Activated CD4-positive, alpha-beta T cell treated with anti-CD3 and anti-CD28 coated beads, Interleukin-2, amount 50 U/mL, for 4 hours (primary cell): ENCODE data around the gene KTN1.

Experiments
- DNase-seq, 2 experiments: peaks; one replicate each; pipeline ENCODE4 v3.0.0-alpha.2; 2020

KTN1 gene

GRCh38 chr14:55721353-55721752 is 141.3 kb downstream of the KTN1 start:
- no peak for DNase-seq

DNA sequence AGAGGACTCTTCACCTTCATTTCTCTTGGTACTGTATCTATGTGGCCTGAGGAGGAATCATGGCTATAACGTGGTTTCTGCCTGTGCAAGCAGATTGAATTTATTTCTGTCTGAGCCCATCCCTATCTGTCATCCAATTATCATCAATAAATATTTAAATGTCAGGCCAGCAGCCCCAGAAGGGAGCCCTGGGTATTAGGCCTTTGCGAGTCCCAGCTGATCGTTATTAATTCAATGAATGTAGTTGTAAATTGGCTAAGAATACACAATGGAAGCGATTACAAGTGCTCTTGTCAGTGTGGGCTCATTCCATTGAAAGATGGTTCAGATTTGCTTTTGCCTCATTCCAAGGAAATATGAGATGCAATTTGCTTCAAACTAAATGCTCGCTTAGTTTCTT is 142.0 kb downstream of the KTN1 start:
- DNase-seq = no peak

- DNase-seq = no peak
These were observed 144.7 kb downstream of the KTN1 start for GRCh38 chr14:55724736-55725135.

DNA sequence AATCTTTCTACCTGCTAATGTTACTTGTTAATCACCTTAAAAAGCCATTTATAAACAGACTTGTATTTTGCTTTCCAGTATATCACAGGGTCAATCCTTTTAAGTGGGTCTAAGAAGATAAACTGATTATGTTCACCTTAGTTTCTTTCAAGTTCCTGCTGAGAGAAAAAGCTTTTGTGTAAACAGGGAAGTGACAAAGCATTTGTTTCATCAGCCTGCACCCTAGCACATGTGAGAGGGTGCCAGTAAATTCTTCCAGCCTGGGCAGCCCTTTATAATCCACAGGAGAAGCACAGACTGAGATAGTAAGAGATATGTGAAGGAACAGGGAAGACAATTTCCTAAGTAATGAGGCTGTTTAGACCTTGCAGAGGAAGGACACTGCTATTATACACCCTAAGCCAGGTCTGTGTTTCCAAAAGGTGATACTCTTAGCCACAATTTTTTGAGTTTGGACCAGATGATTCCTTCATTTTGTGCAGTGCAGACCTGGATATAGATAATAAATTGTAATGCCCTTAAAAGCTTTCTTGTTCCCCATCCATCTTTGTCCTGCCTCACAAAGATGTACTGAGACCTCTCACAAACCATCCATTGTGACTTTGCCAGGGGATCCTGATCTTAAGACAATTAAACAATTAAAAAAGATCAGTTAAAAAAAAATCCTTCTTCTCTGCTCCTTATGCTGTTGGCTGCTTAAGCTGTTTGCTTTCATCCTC is 150.7 kb downstream of the KTN1 start:
- DNase-seq = no peak

DNA sequence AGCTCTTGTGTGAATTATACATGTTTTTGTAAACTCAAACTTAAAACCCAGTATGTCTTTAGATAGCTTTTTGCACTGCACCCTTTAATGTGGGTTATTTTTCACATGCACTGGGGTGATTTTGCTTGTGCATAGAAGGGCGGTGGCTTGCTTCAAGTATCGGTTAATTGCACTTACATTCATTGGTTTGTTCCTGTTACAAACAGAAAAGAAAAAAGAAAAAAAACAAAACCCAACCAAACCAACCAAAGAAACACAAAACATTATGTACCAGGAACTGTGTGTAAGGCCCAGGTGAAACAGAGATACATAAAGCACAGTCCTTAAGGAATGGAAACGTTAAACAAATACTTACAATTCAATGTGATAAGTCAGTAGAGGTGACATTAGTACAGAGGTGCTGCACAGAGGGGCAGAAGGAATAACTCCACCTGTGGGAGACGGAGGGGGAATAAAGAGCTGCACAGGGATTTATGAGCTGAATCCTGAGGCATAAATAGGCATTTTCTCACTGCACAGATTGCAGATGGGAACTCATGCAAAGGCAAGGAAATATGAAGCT is 151.4 kb downstream of the KTN1 start:
- no peak for DNase-seq

DNA sequence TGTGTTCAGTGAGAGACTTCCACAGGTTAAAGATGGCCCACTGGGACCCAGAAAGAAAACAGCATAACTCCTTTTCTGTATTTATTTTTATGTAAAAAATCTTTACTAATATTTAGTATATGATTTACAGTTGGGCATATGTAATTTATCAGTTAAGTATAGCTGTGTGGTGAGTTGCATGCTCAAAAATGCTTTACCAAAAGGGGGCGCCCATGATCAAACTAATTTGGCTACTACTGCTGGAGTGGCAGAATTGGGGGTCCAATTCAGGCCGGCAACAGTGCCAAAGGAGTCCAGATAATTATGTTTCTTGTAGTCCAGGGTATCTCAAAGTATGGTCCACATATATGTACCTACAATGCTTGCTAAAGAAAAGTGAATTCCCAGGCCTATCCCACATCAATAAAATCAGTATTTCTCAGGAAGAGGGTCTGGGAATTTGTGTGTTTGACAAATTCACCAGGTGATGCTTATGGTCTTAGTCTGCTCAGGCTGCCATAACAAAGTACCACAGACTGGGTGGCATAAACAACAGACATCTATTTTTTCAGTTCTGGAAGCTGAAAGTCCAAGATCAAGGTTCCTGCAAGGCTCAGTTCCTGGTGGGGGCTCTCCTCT is 152.0 kb downstream of the KTN1 start:
- peak; percentile 35 to 45 for DNase-seq

DNA sequence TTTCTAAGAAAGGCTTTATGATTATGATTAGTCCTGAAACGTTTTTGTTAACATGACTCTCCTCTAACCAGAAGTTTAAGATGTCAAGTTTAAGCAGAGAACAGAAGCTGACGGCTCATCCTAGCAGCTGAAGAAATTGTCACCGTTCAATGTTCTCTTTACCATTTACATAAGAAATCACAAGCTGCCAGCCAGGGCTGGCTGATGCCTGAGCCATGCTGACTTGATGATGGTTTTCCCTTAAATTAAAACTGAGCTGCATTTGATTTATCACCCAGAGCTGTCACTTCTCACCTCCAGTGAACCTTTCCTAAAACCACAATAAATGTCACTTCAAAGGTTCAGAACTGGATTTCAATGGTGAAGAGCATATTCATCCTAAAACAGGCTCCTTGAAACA is 153.6 kb downstream of the KTN1 start:
- no peak for DNase-seq
